ENCODE data around the gene DPH5.

DPH5 gene

DNA sequence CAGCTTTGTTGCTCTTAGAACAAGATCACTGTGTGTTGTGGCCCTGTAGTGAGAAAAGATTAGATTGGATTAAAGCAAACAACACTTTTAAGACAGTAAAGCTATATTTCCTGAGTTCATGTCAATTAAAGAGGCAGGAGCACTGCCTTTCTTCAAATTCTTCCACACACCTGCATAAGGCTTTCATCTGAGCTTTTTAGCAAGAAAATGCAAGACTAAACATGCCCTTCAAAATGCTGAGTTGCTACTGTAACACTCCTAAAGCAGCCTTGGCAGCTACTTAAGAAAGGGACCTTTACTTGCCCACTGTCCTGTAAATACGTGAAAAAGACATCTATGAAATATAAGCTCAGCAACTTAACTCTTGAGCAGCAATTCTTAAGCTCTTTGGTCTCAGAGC lies 11.8 kb downstream of the DPH5 start:
- no peak for TF ChIP-seq CSDC2 (CRISPR knock-in tag; IDR thresholded peaks at IDR 0.05)
- no peak for TF ChIP-seq ZNF70 (CRISPR knock-in tag; IDR thresholded peaks at IDR 0.05)
- TF ChIP-seq TOX (CRISPR knock-in tag; IDR thresholded peaks at IDR 0.05; ENCODE audit: borderline replicate concordance): no peak
- no peak for TF ChIP-seq ESRRG (CRISPR knock-in tag; IDR thresholded peaks at IDR 0.05)
- no peak for TF ChIP-seq RARB (CRISPR knock-in tag; IDR thresholded peaks at IDR 0.05)
- no peak for TF ChIP-seq SNAI2 (CRISPR knock-in tag; IDR thresholded peaks at IDR 0.05)
- no peak for TF ChIP-seq ISL1 (CRISPR knock-in tag; IDR thresholded peaks at IDR 0.05)
- no peak for ATAC-seq

DNA sequence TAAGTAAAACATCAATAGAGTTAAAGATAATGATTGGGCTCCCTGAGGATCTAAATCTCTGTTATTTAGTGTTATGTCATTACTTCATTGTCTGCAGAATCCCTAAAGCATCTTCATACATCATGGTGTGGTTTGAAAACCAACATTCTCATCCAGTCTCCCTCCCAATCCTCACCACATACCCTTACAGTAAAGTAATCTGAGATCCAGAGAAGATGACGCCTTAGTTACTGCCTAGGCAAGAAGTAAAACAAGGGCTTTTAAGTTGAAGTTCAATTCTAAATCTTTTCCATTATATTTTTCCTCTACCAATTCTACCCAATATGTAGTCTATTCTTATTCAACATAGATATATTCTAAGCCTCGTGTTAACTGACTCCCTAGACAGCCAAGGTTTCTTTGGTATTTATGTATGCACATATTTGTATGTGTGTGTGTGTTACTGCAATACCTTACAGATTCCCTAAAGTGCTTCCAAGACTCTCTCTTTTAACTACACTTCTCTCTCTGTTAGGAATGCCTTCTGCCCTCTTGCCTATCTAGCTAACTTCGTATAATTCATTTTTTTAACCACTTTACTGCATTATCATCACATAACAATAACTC lies 17.3 kb downstream of the DPH5 start:
- no peak for ATAC-seq
- no peak for TF ChIP-seq ESRRG (CRISPR knock-in tag; IDR thresholded peaks at IDR 0.05)

DNA sequence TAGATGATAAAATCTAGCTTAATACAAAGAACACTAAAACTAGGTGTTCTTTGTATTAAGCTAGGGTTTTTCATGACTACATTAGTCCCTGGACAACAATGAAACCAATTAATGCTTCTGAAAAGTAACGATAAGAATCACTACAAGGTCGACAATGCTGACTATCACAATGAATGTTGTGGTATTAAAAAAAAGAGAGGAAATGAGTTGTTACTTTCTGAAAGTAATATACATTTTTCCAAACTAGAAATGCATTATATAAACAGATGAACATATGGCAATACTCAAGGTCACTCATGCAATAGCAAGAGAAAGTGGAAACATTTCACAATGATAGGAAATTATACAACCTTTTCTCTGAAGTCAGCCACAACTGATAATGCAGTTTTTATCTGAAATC lies 19.0 kb downstream of the DPH5 start:
- no peak for TF ChIP-seq ZFP3 (CRISPR knock-in tag; IDR thresholded peaks at IDR 0.05)
- TF ChIP-seq ZC3H10 (CRISPR knock-in tag; IDR thresholded peaks at IDR 0.05): no peak
- TF ChIP-seq, protein P1, sequence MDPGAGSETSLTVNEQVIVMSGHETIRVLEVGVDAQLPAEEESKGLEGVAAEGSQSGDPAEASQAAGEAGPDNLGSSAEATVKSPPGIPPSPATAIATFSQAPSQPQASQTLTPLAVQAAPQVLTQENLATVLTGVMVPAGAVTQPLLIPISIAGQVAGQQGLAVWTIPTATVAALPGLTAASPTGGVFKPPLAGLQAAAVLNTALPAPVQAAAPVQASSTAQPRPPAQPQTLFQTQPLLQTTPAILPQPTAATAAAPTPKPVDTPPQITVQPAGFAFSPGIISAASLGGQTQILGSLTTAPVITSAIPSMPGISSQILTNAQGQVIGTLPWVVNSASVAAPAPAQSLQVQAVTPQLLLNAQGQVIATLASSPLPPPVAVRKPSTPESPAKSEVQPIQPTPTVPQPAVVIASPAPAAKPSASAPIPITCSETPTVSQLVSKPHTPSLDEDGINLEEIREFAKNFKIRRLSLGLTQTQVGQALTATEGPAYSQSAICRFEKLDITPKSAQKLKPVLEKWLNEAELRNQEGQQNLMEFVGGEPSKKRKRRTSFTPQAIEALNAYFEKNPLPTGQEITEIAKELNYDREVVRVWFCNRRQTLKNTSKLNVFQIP (CRISPR knock-in tag; IDR thresholded peaks at IDR 0.05; ENCODE audit: borderline replicate concordance, low read depth): no peak
- no peak for TF ChIP-seq PPARA (CRISPR knock-in tag; IDR thresholded peaks at IDR 0.05; ENCODE audit: borderline replicate concordance)
- no peak for TF ChIP-seq ZNF565 (CRISPR knock-in tag; conservative IDR thresholded peaks at IDR 0.05; ENCODE audit: low read depth)
- TF ChIP-seq, protein P2, sequence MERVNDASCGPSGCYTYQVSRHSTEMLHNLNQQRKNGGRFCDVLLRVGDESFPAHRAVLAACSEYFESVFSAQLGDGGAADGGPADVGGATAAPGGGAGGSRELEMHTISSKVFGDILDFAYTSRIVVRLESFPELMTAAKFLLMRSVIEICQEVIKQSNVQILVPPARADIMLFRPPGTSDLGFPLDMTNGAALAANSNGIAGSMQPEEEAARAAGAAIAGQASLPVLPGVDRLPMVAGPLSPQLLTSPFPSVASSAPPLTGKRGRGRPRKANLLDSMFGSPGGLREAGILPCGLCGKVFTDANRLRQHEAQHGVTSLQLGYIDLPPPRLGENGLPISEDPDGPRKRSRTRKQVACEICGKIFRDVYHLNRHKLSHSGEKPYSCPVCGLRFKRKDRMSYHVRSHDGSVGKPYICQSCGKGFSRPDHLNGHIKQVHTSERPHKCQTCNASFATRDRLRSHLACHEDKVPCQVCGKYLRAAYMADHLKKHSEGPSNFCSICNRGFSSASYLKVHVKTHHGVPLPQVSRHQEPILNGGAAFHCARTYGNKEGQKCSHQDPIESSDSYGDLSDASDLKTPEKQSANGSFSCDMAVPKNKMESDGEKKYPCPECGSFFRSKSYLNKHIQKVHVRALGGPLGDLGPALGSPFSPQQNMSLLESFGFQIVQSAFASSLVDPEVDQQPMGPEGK (CRISPR knock-in tag; IDR thresholded peaks at IDR 0.05; ENCODE audit: borderline replicate concordance): no peak
- TF ChIP-seq TOX (CRISPR knock-in tag; IDR thresholded peaks at IDR 0.05; ENCODE audit: borderline replicate concordance): no peak
- TF ChIP-seq GLIS3 (CRISPR knock-in tag; IDR thresholded peaks at IDR 0.05): no peak
- no peak for TF ChIP-seq TCF4 (CRISPR knock-in tag; IDR thresholded peaks at IDR 0.05; ENCODE audit: borderline replicate concordance)
- TF ChIP-seq, protein P3, sequence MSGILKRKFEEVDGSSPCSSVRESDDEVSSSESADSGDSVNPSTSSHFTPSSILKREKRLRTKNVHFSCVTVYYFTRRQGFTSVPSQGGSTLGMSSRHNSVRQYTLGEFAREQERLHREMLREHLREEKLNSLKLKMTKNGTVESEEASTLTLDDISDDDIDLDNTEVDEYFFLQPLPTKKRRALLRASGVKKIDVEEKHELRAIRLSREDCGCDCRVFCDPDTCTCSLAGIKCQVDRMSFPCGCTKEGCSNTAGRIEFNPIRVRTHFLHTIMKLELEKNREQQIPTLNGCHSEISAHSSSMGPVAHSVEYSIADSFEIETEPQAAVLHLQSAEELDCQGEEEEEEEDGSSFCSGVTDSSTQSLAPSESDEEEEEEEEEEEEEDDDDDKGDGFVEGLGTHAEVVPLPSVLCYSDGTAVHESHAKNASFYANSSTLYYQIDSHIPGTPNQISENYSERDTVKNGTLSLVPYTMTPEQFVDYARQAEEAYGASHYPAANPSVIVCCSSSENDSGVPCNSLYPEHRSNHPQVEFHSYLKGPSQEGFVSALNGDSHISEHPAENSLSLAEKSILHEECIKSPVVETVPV (CRISPR knock-in tag; IDR thresholded peaks at IDR 0.05): no peak
- no peak for TF ChIP-seq ZNF70 (CRISPR knock-in tag; IDR thresholded peaks at IDR 0.05)
- no peak for TF ChIP-seq BACH2 (CRISPR knock-in tag; IDR thresholded peaks at IDR 0.05; ENCODE audit: borderline replicate concordance)
- TF ChIP-seq ARNTL (CRISPR knock-in tag; IDR thresholded peaks at IDR 0.05; ENCODE audit: borderline replicate concordance, low read depth): no peak
- TF ChIP-seq, protein P4, sequence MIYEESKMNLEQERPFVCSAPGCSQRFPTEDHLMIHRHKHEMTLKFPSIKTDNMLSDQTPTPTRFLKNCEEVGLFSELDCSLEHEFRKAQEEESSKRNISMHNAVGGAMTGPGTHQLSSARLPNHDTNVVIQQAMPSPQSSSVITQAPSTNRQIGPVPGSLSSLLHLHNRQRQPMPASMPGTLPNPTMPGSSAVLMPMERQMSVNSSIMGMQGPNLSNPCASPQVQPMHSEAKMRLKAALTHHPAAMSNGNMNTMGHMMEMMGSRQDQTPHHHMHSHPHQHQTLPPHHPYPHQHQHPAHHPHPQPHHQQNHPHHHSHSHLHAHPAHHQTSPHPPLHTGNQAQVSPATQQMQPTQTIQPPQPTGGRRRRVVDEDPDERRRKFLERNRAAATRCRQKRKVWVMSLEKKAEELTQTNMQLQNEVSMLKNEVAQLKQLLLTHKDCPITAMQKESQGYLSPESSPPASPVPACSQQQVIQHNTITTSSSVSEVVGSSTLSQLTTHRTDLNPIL (CRISPR knock-in tag; IDR thresholded peaks at IDR 0.05; ENCODE audit: low read depth): no peak
- TF ChIP-seq ISL1 (CRISPR knock-in tag; IDR thresholded peaks at IDR 0.05): no peak
- TF ChIP-seq ZNF8 (CRISPR knock-in tag; IDR thresholded peaks at IDR 0.05): no peak
- TF ChIP-seq SNAI2 (CRISPR knock-in tag; IDR thresholded peaks at IDR 0.05): no peak
- TF ChIP-seq, protein P5, sequence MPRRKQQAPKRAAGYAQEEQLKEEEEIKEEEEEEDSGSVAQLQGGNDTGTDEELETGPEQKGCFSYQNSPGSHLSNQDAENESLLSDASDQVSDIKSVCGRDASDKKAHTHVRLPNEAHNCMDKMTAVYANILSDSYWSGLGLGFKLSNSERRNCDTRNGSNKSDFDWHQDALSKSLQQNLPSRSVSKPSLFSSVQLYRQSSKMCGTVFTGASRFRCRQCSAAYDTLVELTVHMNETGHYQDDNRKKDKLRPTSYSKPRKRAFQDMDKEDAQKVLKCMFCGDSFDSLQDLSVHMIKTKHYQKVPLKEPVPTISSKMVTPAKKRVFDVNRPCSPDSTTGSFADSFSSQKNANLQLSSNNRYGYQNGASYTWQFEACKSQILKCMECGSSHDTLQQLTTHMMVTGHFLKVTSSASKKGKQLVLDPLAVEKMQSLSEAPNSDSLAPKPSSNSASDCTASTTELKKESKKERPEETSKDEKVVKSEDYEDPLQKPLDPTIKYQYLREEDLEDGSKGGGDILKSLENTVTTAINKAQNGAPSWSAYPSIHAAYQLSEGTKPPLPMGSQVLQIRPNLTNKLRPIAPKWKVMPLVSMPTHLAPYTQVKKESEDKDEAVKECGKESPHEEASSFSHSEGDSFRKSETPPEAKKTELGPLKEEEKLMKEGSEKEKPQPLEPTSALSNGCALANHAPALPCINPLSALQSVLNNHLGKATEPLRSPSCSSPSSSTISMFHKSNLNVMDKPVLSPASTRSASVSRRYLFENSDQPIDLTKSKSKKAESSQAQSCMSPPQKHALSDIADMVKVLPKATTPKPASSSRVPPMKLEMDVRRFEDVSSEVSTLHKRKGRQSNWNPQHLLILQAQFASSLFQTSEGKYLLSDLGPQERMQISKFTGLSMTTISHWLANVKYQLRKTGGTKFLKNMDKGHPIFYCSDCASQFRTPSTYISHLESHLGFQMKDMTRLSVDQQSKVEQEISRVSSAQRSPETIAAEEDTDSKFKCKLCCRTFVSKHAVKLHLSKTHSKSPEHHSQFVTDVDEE (CRISPR knock-in tag; IDR thresholded peaks at IDR 0.05): no peak
- ATAC-seq: no peak

Measured in SK-N-SH treated with all-trans-retinoic acid at 6 μM for 48 hours (cell line).